Neutrophil (primary cell): Measurements from ENCODE around the gene ARHGEF1.

Experiments
- H3K27ac ChIP-seq: fragments of 200-600 bp; sonication (generic); 2 replicates; pipeline ENCODE4 v1.5.1; 2016; ENCODE audit warnings: mild to moderate bottlenecking, moderate library complexity
- H3K27me3 ChIP-seq: fragments of 200-600 bp; sonication (generic); 2 replicates; pipeline ENCODE4 v1.6.0; 2016; ENCODE audit warnings: mild to moderate bottlenecking
- H3K36me3 ChIP-seq: fragments of 200-600 bp; sonication (generic); 2 replicates; pipeline ENCODE4 v1.5.1; 2017
- H3K4me1 ChIP-seq, 2 experiments: fragments of 200-600 bp in 1 of 2; sonication (generic) in 1 of 2; 1 replicate in 1 of 2; 2 replicates in 1 of 2; pipeline versions ENCODE4 v1.5.1 to v1.6.1; 2013 to 2016; ENCODE audit warnings: low read depth in 1 of 2, low read length in 1 of 2, mild to moderate bottlenecking in 1 of 2, moderate library complexity in 1 of 2; ENCODE audit not compliant: control insufficient read depth in 1 of 2, insufficient read depth in 1 of 2
- H3K4me3 ChIP-seq, 2 experiments: fragments of 200-600 bp in 1 of 2; sonication (generic) in 1 of 2; 1 replicate in 1 of 2; 2 replicates in 1 of 2; pipeline ENCODE4 v1.5.1; 2013 to 2016; ENCODE audit warnings: low read depth in 1 of 2, low read length in 1 of 2, mild to moderate bottlenecking in 1 of 2, moderate library complexity in 1 of 2
- H3K9me3 ChIP-seq: fragments of 200-600 bp; sonication (generic); 2 replicates; pipeline ENCODE4 v1.5.1; 2016
- CTCF ChIP-seq: fragments of 200-600 bp; sonication (generic); IDR thresholded peaks from 2 replicates; pipeline ENCODE4 v1.5.1; 2016; ENCODE audit warnings: antibody characterized with exemption

ARHGEF1 gene

GRCh38 chr19:41929536-41930071 lies 46.6 kb downstream of the ARHGEF1 start:
- no peak for TF ChIP-seq CTCF
- Histone ChIP-seq H3K27me3 (peaks cover 98% of the 10 kb centered on the region), H3K9me3 (no peaks in the 10 kb centered on the region), H3K4me1 (peaks cover 7 to 17% of the 10 kb centered on the region in 2 experiments), H3K4me3 (no peak overlapping the region), H3K36me3 (no peaks in the 10 kb centered on the region), H3K27ac (no peak overlapping the region)

GRCh38 chr19:41930322-41930722 lies 47.3 kb downstream of the ARHGEF1 start:
- H3K27me3 ChIP-seq = peaks cover 98% of the 10 kb centered on the region
- no peaks in the 10 kb centered on the region for H3K9me3 ChIP-seq
- H3K27ac ChIP-seq = no peak overlapping the region
- H3K36me3 ChIP-seq = no peaks in the 10 kb centered on the region
- H3K4me3 ChIP-seq = no peak overlapping the region
- no peak for TF ChIP-seq CTCF
- peaks cover 7 to 17% of the 10 kb centered on the region in 2 experiments for H3K4me1 ChIP-seq

- Histone ChIP-seq H3K27me3 (peaks cover 98% of the 10 kb centered on the region), H3K9me3 (no peaks in the 10 kb centered on the region), H3K4me1 (peaks cover 7 to 17% of the 10 kb centered on the region in 2 experiments), H3K27ac (no peak overlapping the region), H3K4me3 (no peak overlapping the region), H3K36me3 (no peaks in the 10 kb centered on the region)
- no peak for TF ChIP-seq CTCF
These were observed 48.1 kb downstream of the ARHGEF1 start for GRCh38 chr19:41930926-41931592.

GRCh38 chr19:41932259-41932719 lies 49.3 kb downstream of the ARHGEF1 start:
- TF ChIP-seq CTCF = no peak
- H3K4me1 ChIP-seq = peaks cover 7 to 17% of the 10 kb centered on the region in 2 experiments
- no peaks in the 10 kb centered on the region for H3K9me3 ChIP-seq
- H3K36me3 ChIP-seq = no peaks in the 10 kb centered on the region
- H3K4me3 ChIP-seq = no peak overlapping the region
- no peak overlapping the region for H3K27ac ChIP-seq
- H3K27me3 ChIP-seq = peaks cover 98% of the 10 kb centered on the region

- Histone ChIP-seq H3K9me3 (no peaks in the 10 kb centered on the region), H3K27ac (no peak overlapping the region), H3K4me3 (no peak overlapping the region), H3K27me3 (peaks cover 98% of the 10 kb centered on the region), H3K4me1 (peaks cover 7 to 14% of the 10 kb centered on the region in 2 experiments), H3K36me3 (no peaks in the 10 kb centered on the region)
- TF ChIP-seq CTCF = no peak
These were observed 49.8 kb downstream of the ARHGEF1 start for GRCh38 chr19:41932720-41933332.
